RCC 7860 (cell line): ENCODE results near the gene PHF20.
"Not testable (repeated sequence)": the region's sequence is repeated elsewhere in the genome, so short reads cannot be mapped to it uniquely, and the experiment has no call there.

Experiments used
- DNase-seq: peaks from one replicate; pipeline ENCODE4 v3.0.0-alpha.2; 2015; ENCODE audit warnings: low spot score
- FAIRE-seq: peaks from 2 replicates; lab custom pipeline; 2012; peaks lifted over from hg19 to GRCh38; lab: Jason Lieb, UNC

The PHF20 gene

GRCh38 chr20:35909796-35910195, 138.0 kb downstream of the PHF20 start:
- DNase-seq (no peak), FAIRE-seq (no peak)

- no peak for DNase-seq
- no peak for FAIRE-seq
Measured at GRCh38 chr20:35910254-35910653, 138.4 kb downstream of the PHF20 start.

GRCh38 chr20:35912881-35913280, 141.1 kb downstream of the PHF20 start:
- FAIRE-seq: no peak

GRCh38 chr20:35917077-35917476, 145.3 kb downstream of the PHF20 start:
- no peak for FAIRE-seq
- no peak for DNase-seq

More at GRCh38 chr20:35912881-35913280, 141.1 kb downstream of the PHF20 start:
- DNase-seq: no peak

GRCh38 chr20:35918021-35918420, 146.2 kb downstream of the PHF20 start:
- FAIRE-seq: no peak
- no peak for DNase-seq

- FAIRE-seq: no peak
- no peak for DNase-seq
Measured at GRCh38 chr20:35920523-35920922, 148.7 kb downstream of the PHF20 start.

GRCh38 chr20:35929301-35929700, 157.5 kb downstream of the PHF20 start:
- no peak for FAIRE-seq

GRCh38 chr20:35934050-35934449, 162.2 kb downstream of the PHF20 start:
- FAIRE-seq (no peak), DNase-seq (no peak)

More at GRCh38 chr20:35929301-35929700, 157.5 kb downstream of the PHF20 start:
- DNase-seq: no peak

GRCh38 chr20:35939264-35939663, 167.4 kb downstream of the PHF20 start:
- no peak for DNase-seq
- no peak for FAIRE-seq

- FAIRE-seq (no peak), DNase-seq (no peak)
Measured at GRCh38 chr20:35941620-35942019, 169.8 kb downstream of the PHF20 start.

GRCh38 chr20:35942243-35942642, 170.4 kb downstream of the PHF20 start:
- FAIRE-seq (no peak), DNase-seq (no peak)

- FAIRE-seq (no peak), DNase-seq (peak; percentile 34)
Measured at GRCh38 chr20:35947489-35947888, 175.7 kb downstream of the PHF20 start.

- DNase-seq: no peak
- no peak for FAIRE-seq
Measured at GRCh38 chr20:35947907-35948306, 176.1 kb downstream of the PHF20 start.

- DNase-seq (no peak), FAIRE-seq (no peak)
Measured at GRCh38 chr20:35950093-35950492, 178.3 kb downstream of the PHF20 start.

GRCh38 chr20:35952080-35952479, 180.3 kb downstream of the PHF20 start:
- not testable (repeated sequence) for FAIRE-seq, DNase-seq

GRCh38 chr20:35952480-35953386, 180.9 kb downstream of the PHF20 start:
- DNase-seq (no peak), FAIRE-seq (no peak)

- no peak for DNase-seq
Measured at GRCh38 chr20:35953387-35954199, 181.8 kb downstream of the PHF20 start.

GRCh38 chr20:35954200-35954906, 182.5 kb downstream of the PHF20 start, which contains the start of gene SCAND1:
Gene SCAND1 (minus strand): TSS chr20:35954502. CDS start chr20:35954284, 218 bp downstream.
- peak; percentile 98 for DNase-seq
- FAIRE-seq: peak; percentile 70

More at GRCh38 chr20:35953387-35954199, 181.8 kb downstream of the PHF20 start:
- no peak for FAIRE-seq

GRCh38 chr20:35954907-35955251, 183.1 kb downstream of the PHF20 start:
- FAIRE-seq (no peak), DNase-seq (peak; percentile 35)

- FAIRE-seq: no peak
- no peak for DNase-seq
Measured at GRCh38 chr20:35956616-35957015, 184.8 kb downstream of the PHF20 start.

GRCh38 chr20:35959291-35959690, 187.5 kb downstream of the PHF20 start:
- not testable (repeated sequence) for FAIRE-seq, DNase-seq
